HEK293 (cell line): Measurements from ENCODE around the gene CCDC24.
A peak's percentile ranks its signal among the peaks of the same experiment; 100 is the strongest.

ENCODE experiments used
- BCL11B ChIP-seq: fragments of 450-650 bp; formaldehyde crosslinking; IDR thresholded peaks from 2 replicates; pipeline ENCODE4 v1.5.1; 2016; ENCODE audit warnings: low read depth, missing biosample characterization, missing genetic modification characterization
- FEZF1 ChIP-seq: fragments of 450-650 bp; formaldehyde crosslinking; IDR thresholded peaks from 2 replicates; pipeline ENCODE4 v1.5.1; 2016; ENCODE audit warnings: missing biosample characterization, missing genetic modification characterization
- GLIS1 ChIP-seq: fragments of 450-650 bp; formaldehyde crosslinking; IDR thresholded peaks from 2 replicates; pipeline ENCODE4 v1.5.1; 2016; ENCODE audit warnings: missing biosample characterization, missing genetic modification characterization
- IKZF3 ChIP-seq: fragments of 450-650 bp; IDR thresholded peaks from 2 replicates; pipeline ENCODE4 v1.5.0; 2018; ENCODE audit warnings: missing biosample characterization, mild to moderate bottlenecking, missing genetic modification characterization, moderate library complexity
- MZF1 ChIP-seq: fragments of 450-650 bp; formaldehyde crosslinking; IDR thresholded peaks from 2 replicates; pipeline ENCODE4 v1.5.1; 2017; ENCODE audit warnings: missing biosample characterization, missing genetic modification characterization, borderline replicate concordance
- OSR2 ChIP-seq: fragments of 450-650 bp; formaldehyde crosslinking; IDR thresholded peaks from 2 replicates; pipeline ENCODE4 v1.5.1; 2016; ENCODE audit warnings: missing biosample characterization, missing genetic modification characterization
- RBAK ChIP-seq: fragments of 450-650 bp; formaldehyde crosslinking; IDR thresholded peaks from 2 replicates; pipeline ENCODE4 v1.5.1; 2016; ENCODE audit warnings: missing biosample characterization, missing genetic modification characterization
- ZBTB17 ChIP-seq: fragments of 450-650 bp; formaldehyde crosslinking; IDR thresholded peaks from 2 replicates; pipeline ENCODE4 v1.5.1; 2016; ENCODE audit warnings: missing biosample characterization, missing genetic modification characterization
- ZBTB48 ChIP-seq: fragments of 450-650 bp; formaldehyde crosslinking; IDR thresholded peaks from 2 replicates; pipeline ENCODE4 v1.5.1; 2016; ENCODE audit warnings: missing biosample characterization, missing genetic modification characterization
- ZNF138 ChIP-seq: fragments of 450-650 bp; formaldehyde crosslinking; IDR thresholded peaks from 2 replicates; pipeline ENCODE4 v1.5.1; 2016; ENCODE audit warnings: missing biosample characterization, missing genetic modification characterization, borderline replicate concordance
- ZNF140 ChIP-seq: fragments of 450-650 bp; formaldehyde crosslinking; IDR thresholded peaks from 2 replicates; pipeline ENCODE4 v1.5.1; 2016; ENCODE audit warnings: missing biosample characterization, missing genetic modification characterization
- ZNF146 ChIP-seq: fragments of 450-650 bp; formaldehyde crosslinking; IDR thresholded peaks from 2 replicates; pipeline ENCODE4 v1.5.1; 2016; ENCODE audit warnings: missing biosample characterization, missing genetic modification characterization
- ZNF174 ChIP-seq: fragments of 450-650 bp; formaldehyde crosslinking; IDR thresholded peaks from 2 replicates; pipeline ENCODE4 v1.5.0; 2017; ENCODE audit warnings: missing biosample characterization, mild to moderate bottlenecking, missing genetic modification characterization
- ZNF19 ChIP-seq: fragments of 450-650 bp; formaldehyde crosslinking; IDR thresholded peaks from 2 replicates; pipeline ENCODE4; 2016; ENCODE audit warnings: missing biosample characterization, missing genetic modification characterization, low read depth
- ZNF214 ChIP-seq: fragments of 450-650 bp; formaldehyde crosslinking; IDR thresholded peaks from 2 replicates; pipeline ENCODE4 v1.5.1; 2017; ENCODE audit warnings: missing biosample characterization, mild to moderate bottlenecking, missing genetic modification characterization, borderline replicate concordance
- ZNF302 ChIP-seq: fragments of 450-650 bp; formaldehyde crosslinking; IDR thresholded peaks from 2 replicates; pipeline ENCODE4 v1.5.1; 2016; ENCODE audit warnings: missing biosample characterization, missing genetic modification characterization, low read depth
- ZNF354C ChIP-seq: fragments of 450-650 bp; formaldehyde crosslinking; IDR thresholded peaks from 2 replicates; pipeline ENCODE4 v1.5.1; 2016; ENCODE audit warnings: missing biosample characterization, missing genetic modification characterization, low read depth, borderline replicate concordance
- ZNF501 ChIP-seq: fragments of 450-650 bp; formaldehyde crosslinking; IDR thresholded peaks from 2 replicates; pipeline ENCODE4 v1.5.1; 2016; ENCODE audit warnings: missing biosample characterization, missing genetic modification characterization
- ZNF530 ChIP-seq: fragments of 450-650 bp; formaldehyde crosslinking; IDR thresholded peaks from 2 replicates; pipeline ENCODE4 v1.5.1; 2016; ENCODE audit warnings: low read depth, missing biosample characterization, missing genetic modification characterization
- ZNF544 ChIP-seq: fragments of 450-650 bp; formaldehyde crosslinking; IDR thresholded peaks from 2 replicates; pipeline ENCODE4 v1.5.0; 2017; ENCODE audit warnings: missing biosample characterization, missing genetic modification characterization
- ZNF549 ChIP-seq: fragments of 450-650 bp; IDR thresholded peaks from 2 replicates; pipeline ENCODE4 v1.5.1; 2018; ENCODE audit warnings: missing biosample characterization, missing genetic modification characterization, mild to moderate bottlenecking, inconsistent platforms, moderate library complexity
- ZNF555 ChIP-seq: fragments of 450-650 bp; formaldehyde crosslinking; conservative IDR thresholded peaks from 2 replicates; pipeline ENCODE4 v1.5.1; 2017; ENCODE audit warnings: missing biosample characterization, mild to moderate bottlenecking, missing genetic modification characterization, inconsistent platforms
- ZNF571 ChIP-seq: fragments of 450-650 bp; formaldehyde crosslinking; IDR thresholded peaks from 2 replicates; pipeline ENCODE4 v1.5.0; 2017; ENCODE audit warnings: missing biosample characterization, missing genetic modification characterization
- ZNF585B ChIP-seq: fragments of 450-650 bp; formaldehyde crosslinking; IDR thresholded peaks from 2 replicates; pipeline ENCODE4 v1.5.1; 2016; ENCODE audit warnings: missing biosample characterization, missing genetic modification characterization
- ZNF624 ChIP-seq: fragments of 450-650 bp; formaldehyde crosslinking; IDR thresholded peaks from 2 replicates; pipeline ENCODE4 v1.5.1; 2017; ENCODE audit warnings: missing biosample characterization, missing genetic modification characterization
- ZNF654 ChIP-seq: fragments of 450-650 bp; formaldehyde crosslinking; IDR thresholded peaks from 2 replicates; pipeline ENCODE4 v1.5.1; 2016; ENCODE audit warnings: low read depth, missing biosample characterization, missing genetic modification characterization
- ZNF658 ChIP-seq: fragments of 450-650 bp; formaldehyde crosslinking; IDR thresholded peaks from 2 replicates; pipeline ENCODE4; 2016; ENCODE audit warnings: missing biosample characterization, missing genetic modification characterization
- ZNF660 ChIP-seq: fragments of 450-650 bp; IDR thresholded peaks from 2 replicates; pipeline ENCODE4 v1.5.1; 2018; ENCODE audit warnings: missing biosample characterization, mild to moderate bottlenecking, missing genetic modification characterization
- ZNF664 ChIP-seq: fragments of 450-650 bp; formaldehyde crosslinking; IDR thresholded peaks from 2 replicates; pipeline ENCODE4 v1.5.1; 2016; ENCODE audit warnings: missing biosample characterization, missing genetic modification characterization
- ZNF777 ChIP-seq: fragments of 450-650 bp; formaldehyde crosslinking; IDR thresholded peaks from 2 replicates; pipeline ENCODE4 v1.5.1; 2017; ENCODE audit warnings: missing biosample characterization, missing genetic modification characterization, borderline replicate concordance
- ZNF792 ChIP-seq: fragments of 450-650 bp; formaldehyde crosslinking; IDR thresholded peaks from 2 replicates; pipeline ENCODE4 v1.5.1; 2016; ENCODE audit warnings: missing biosample characterization, missing genetic modification characterization
- ZNF843 ChIP-seq: fragments of 450-650 bp; formaldehyde crosslinking; IDR thresholded peaks from 2 replicates; pipeline ENCODE4 v1.5.1; 2016; ENCODE audit warnings: missing biosample characterization, missing genetic modification characterization
- ZSCAN23 ChIP-seq: fragments of 450-650 bp; formaldehyde crosslinking; IDR thresholded peaks from 2 replicates; pipeline ENCODE4 v1.5.1; 2016; ENCODE audit warnings: missing biosample characterization, missing genetic modification characterization
- TF ChIP-seq, protein P1 (sequence below): fragments of 450-650 bp; formaldehyde crosslinking; IDR thresholded peaks from 2 replicates; pipeline ENCODE4 v1.5.1; 2016; ENCODE audit warnings: missing biosample characterization, missing genetic modification characterization, borderline replicate concordance
- TF ChIP-seq, protein P2 (sequence below): fragments of 450-650 bp; formaldehyde crosslinking; IDR thresholded peaks from 2 replicates; pipeline ENCODE4 v1.5.1; 2016; ENCODE audit warnings: missing biosample characterization, missing genetic modification characterization, low read depth

The CCDC24 gene

DNA sequence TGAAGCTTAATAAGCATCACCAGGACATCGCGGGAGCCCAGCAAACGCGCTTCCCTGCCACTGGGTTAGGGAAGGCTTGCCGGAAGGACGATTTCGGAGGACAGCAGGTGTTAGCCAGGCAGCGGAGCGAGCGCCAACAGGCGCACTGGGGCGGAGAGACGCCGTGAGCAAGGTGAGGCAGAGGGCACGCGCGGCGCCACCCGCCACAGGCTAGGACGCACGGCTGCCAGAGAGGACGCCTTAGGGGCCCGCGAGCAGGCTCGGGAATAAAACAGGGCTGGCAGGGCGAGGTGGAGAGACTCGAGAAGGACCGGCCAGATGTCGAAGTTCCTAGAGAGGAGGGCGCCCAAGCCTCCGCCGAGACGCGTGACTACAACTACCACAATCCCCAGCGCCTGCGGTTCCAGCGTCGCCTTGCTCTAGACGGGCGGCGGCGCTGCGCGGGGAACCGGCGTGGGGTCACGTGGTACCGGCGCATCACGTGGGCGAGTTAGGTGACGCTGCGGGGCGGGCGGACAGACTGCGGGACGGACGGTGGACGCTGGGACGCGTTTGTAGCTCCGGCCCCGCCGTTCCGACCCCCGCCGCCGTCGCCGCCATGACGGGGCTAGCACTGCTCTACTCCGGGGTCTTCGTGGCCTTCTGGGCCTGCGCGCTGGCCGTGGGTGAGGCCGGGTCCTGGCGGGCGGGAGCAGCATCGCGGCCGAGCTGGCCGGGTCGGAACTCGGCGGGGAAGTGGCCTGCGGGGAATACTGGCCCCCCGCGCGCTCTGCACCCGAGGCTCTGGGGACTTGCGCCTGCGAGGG is 16.8 kb upstream of the CCDC24 start, which contains the start of gene ATP6V0B (continued):
- TF ChIP-seq, protein P1, sequence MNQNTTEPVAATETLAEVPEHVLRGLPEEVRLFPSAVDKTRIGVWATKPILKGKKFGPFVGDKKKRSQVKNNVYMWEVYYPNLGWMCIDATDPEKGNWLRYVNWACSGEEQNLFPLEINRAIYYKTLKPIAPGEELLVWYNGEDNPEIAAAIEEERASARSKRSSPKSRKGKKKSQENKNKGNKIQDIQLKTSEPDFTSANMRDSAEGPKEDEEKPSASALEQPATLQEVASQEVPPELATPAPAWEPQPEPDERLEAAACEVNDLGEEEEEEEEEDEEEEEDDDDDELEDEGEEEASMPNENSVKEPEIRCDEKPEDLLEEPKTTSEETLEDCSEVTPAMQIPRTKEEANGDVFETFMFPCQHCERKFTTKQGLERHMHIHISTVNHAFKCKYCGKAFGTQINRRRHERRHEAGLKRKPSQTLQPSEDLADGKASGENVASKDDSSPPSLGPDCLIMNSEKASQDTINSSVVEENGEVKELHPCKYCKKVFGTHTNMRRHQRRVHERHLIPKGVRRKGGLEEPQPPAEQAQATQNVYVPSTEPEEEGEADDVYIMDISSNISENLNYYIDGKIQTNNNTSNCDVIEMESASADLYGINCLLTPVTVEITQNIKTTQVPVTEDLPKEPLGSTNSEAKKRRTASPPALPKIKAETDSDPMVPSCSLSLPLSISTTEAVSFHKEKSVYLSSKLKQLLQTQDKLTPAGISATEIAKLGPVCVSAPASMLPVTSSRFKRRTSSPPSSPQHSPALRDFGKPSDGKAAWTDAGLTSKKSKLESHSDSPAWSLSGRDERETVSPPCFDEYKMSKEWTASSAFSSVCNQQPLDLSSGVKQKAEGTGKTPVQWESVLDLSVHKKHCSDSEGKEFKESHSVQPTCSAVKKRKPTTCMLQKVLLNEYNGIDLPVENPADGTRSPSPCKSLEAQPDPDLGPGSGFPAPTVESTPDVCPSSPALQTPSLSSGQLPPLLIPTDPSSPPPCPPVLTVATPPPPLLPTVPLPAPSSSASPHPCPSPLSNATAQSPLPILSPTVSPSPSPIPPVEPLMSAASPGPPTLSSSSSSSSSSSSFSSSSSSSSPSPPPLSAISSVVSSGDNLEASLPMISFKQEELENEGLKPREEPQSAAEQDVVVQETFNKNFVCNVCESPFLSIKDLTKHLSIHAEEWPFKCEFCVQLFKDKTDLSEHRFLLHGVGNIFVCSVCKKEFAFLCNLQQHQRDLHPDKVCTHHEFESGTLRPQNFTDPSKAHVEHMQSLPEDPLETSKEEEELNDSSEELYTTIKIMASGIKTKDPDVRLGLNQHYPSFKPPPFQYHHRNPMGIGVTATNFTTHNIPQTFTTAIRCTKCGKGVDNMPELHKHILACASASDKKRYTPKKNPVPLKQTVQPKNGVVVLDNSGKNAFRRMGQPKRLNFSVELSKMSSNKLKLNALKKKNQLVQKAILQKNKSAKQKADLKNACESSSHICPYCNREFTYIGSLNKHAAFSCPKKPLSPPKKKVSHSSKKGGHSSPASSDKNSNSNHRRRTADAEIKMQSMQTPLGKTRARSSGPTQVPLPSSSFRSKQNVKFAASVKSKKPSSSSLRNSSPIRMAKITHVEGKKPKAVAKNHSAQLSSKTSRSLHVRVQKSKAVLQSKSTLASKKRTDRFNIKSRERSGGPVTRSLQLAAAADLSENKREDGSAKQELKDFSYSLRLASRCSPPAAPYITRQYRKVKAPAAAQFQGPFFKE = no peak
- TF ChIP-seq ZNF174 (no peak), ZNF138 (tag by site-specific recombination) (no peak), ZNF530 (tag by site-specific recombination) (no peak), BCL11B (tag by site-specific recombination) (no peak), ZBTB48 (tag by site-specific recombination) (peak; percentile 56), ZNF555 (tag by site-specific recombination) (no peak), OSR2 (tag by site-specific recombination) (no peak), RBAK (tag by site-specific recombination) (no peak), ZNF302 (tag by site-specific recombination) (no peak), ZNF549 (tag by site-specific recombination) (no peak), MZF1 (tag by site-specific recombination) (no peak), ZNF146 (tag by site-specific recombination) (no peak), ZNF664 (no peak), ZNF658 (tag by site-specific recombination) (no peak), IKZF3 (tag by site-specific recombination) (no peak), ZNF777 (tag by site-specific recombination) (no peak; the same call in 1 of the 2 replicates), ZNF571 (no peak), ZNF19 (tag by site-specific recombination) (no peak), ZNF140 (tag by site-specific recombination) (no peak), ZBTB17 (tag by site-specific recombination) (peak; percentile 99), ZNF501 (tag by site-specific recombination) (peak; percentile 77), ZNF792 (tag by site-specific recombination) (no peak), ZNF544 (no peak), ZNF624 (no peak), ZNF585B (no peak), FEZF1 (tag by site-specific recombination) (peak; percentile 75), ZSCAN23 (no peak), ZNF654 (no peak), GLIS1 (tag by site-specific recombination) (peak; percentile 71), ZNF843 (tag by site-specific recombination) (peak; percentile 46; the same call in 1 of the 2 replicates), ZNF354C (tag by site-specific recombination) (no peak), ZNF660 (tag by site-specific recombination) (no peak; the same call in 1 of the 2 replicates), ZNF214 (tag by site-specific recombination) (no peak)
- TF ChIP-seq, protein P2, sequence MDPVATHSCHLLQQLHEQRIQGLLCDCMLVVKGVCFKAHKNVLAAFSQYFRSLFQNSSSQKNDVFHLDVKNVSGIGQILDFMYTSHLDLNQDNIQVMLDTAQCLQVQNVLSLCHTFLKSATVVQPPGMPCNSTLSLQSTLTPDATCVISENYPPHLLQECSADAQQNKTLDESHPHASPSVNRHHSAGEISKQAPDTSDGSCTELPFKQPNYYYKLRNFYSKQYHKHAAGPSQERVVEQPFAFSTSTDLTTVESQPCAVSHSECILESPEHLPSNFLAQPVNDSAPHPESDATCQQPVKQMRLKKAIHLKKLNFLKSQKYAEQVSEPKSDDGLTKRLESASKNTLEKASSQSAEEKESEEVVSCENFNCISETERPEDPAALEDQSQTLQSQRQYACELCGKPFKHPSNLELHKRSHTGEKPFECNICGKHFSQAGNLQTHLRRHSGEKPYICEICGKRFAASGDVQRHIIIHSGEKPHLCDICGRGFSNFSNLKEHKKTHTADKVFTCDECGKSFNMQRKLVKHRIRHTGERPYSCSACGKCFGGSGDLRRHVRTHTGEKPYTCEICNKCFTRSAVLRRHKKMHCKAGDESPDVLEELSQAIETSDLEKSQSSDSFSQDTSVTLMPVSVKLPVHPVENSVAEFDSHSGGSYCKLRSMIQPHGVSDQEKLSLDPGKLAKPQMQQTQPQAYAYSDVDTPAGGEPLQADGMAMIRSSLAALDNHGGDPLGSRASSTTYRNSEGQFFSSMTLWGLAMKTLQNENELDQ (tag by site-specific recombination) = no peak
